ENCODE measurements around the gene GALP.

GALP gene

GRCh38 chr19:56150358-56150757 lies 25.4 kb upstream of the GALP start:
- no peak overlapping the region for H3K9ac ChIP-seq (ENCODE audit: low read depth, low read length, poor library complexity, severe bottlenecking)
- no peak overlapping the region for H3K4me2 ChIP-seq (ENCODE audit: low read depth, low read length, poor library complexity, severe bottlenecking)
- TF ChIP-seq EZH2phosphoT487 (IDR thresholded peaks at IDR 0.05; ENCODE audit: borderline replicate concordance) (no peak), CTCF (conservative IDR thresholded peaks at IDR 0.05; ENCODE audit: low read length) (no peak)
- peaks cover 24% of the 10 kb centered on the region for H4K20me1 ChIP-seq (ENCODE audit: insufficient read depth, low read length, poor library complexity, severe bottlenecking)
- H2AFZ ChIP-seq (ENCODE audit: low read length): no peak overlapping the region
- H3K36me3 ChIP-seq (ENCODE audit: insufficient read depth, low read length): peaks cover 19% of the 10 kb centered on the region; the same call in 1 of the 2 replicates
- H3F3A ChIP-seq (ENCODE audit: low read depth): no peaks in the 10 kb centered on the region
- H3K4me1 ChIP-seq (ENCODE audit: insufficient read depth, low read length, poor library complexity, severe bottlenecking): no peaks in the 10 kb centered on the region
- H3K79me2 ChIP-seq (ENCODE audit: insufficient read depth, low read length): peaks cover 28% of the 10 kb centered on the region; the same call in 1 of the 2 replicates
- H3K9me2 ChIP-seq (replicated peaks; ENCODE audit: low read depth, low read length): no peaks in the 10 kb centered on the region
- H3K9me3 ChIP-seq (ENCODE audit: insufficient read depth, low read depth, low read length): no peaks in the 10 kb centered on the region
- H3K27me3 ChIP-seq (ENCODE audit: insufficient read depth, low read length, poor library complexity, severe bottlenecking): no peaks in the 10 kb centered on the region
- no peak overlapping the region for H3K4me3 ChIP-seq (ENCODE audit: low read length, poor library complexity, severe bottlenecking)

GRCh38 chr19:56152644-56153043 lies 23.2 kb upstream of the GALP start:
- no peaks in the 10 kb centered on the region for H3K4me1 ChIP-seq (ENCODE audit: insufficient read depth, low read length, poor library complexity, severe bottlenecking)
- peaks cover 33% of the 10 kb centered on the region; the same call in 1 of the 2 replicates for H3K36me3 ChIP-seq (ENCODE audit: insufficient read depth, low read length)

GRCh38 chr19:56153507-56153906 lies 22.3 kb upstream of the GALP start:
- H3K9ac ChIP-seq (ENCODE audit: low read depth, low read length, poor library complexity, severe bottlenecking): no peak overlapping the region

More at GRCh38 chr19:56152644-56153043, 23.2 kb upstream of the GALP start:
- Histone ChIP-seq H3F3A (ENCODE audit: low read depth) (no peaks in the 10 kb centered on the region), H2AFZ (ENCODE audit: low read length) (no peak overlapping the region), H3K4me2 (ENCODE audit: low read depth, low read length, poor library complexity, severe bottlenecking) (no peak overlapping the region), H4K20me1 (ENCODE audit: insufficient read depth, low read length, poor library complexity, severe bottlenecking) (peaks cover 23% of the 10 kb centered on the region), H3K9ac (ENCODE audit: low read depth, low read length, poor library complexity, severe bottlenecking) (no peak overlapping the region), H3K79me2 (ENCODE audit: insufficient read depth, low read length) (peaks cover 19% of the 10 kb centered on the region; the same call in 1 of the 2 replicates), H3K9me2 (replicated peaks; ENCODE audit: low read depth, low read length) (no peaks in the 10 kb centered on the region), H3K4me3 (ENCODE audit: low read length, poor library complexity, severe bottlenecking) (no peak overlapping the region), H3K9me3 (ENCODE audit: insufficient read depth, low read depth, low read length) (no peaks in the 10 kb centered on the region), H3K27me3 (ENCODE audit: insufficient read depth, low read length, poor library complexity, severe bottlenecking) (no peaks in the 10 kb centered on the region)
- no peak for TF ChIP-seq EZH2phosphoT487 (IDR thresholded peaks at IDR 0.05; ENCODE audit: borderline replicate concordance)

More at GRCh38 chr19:56153507-56153906, 22.3 kb upstream of the GALP start:
- H3K4me1 ChIP-seq (ENCODE audit: insufficient read depth, low read length, poor library complexity, severe bottlenecking): no peaks in the 10 kb centered on the region
- H3K4me3 ChIP-seq (ENCODE audit: low read length, poor library complexity, severe bottlenecking): no peak overlapping the region
- no peak overlapping the region for H3K4me2 ChIP-seq (ENCODE audit: low read depth, low read length, poor library complexity, severe bottlenecking)
- no peaks in the 10 kb centered on the region for H3F3A ChIP-seq (ENCODE audit: low read depth)
- H2AFZ ChIP-seq (ENCODE audit: low read length): no peak overlapping the region
- peaks cover 35% of the 10 kb centered on the region; the same call in 1 of the 2 replicates for H3K36me3 ChIP-seq (ENCODE audit: insufficient read depth, low read length)
- no peak for TF ChIP-seq EZH2phosphoT487 (IDR thresholded peaks at IDR 0.05; ENCODE audit: borderline replicate concordance)
- TF ChIP-seq CTCF (conservative IDR thresholded peaks at IDR 0.05; ENCODE audit: low read length): no peak
- H3K27me3 ChIP-seq (ENCODE audit: insufficient read depth, low read length, poor library complexity, severe bottlenecking): no peaks in the 10 kb centered on the region
- H3K9me2 ChIP-seq (replicated peaks; ENCODE audit: low read depth, low read length): no peaks in the 10 kb centered on the region
- H4K20me1 ChIP-seq (ENCODE audit: insufficient read depth, low read length, poor library complexity, severe bottlenecking): peaks cover 23% of the 10 kb centered on the region
- H3K79me2 ChIP-seq (ENCODE audit: insufficient read depth, low read length): peaks cover 19% of the 10 kb centered on the region; the same call in 1 of the 2 replicates
- H3K9me3 ChIP-seq (ENCODE audit: insufficient read depth, low read depth, low read length): no peaks in the 10 kb centered on the region

All from Loucy (cell line).